Psoas muscle (tissue), 8 donors: ENCODE measurements around the gene KMO. TPM values are rescaled to one million over a fixed set of nuclear protein-coding genes. Genes with fewer than 3 reads are reported as not detected.
A peak's percentile ranks its signal among the peaks of the same experiment; 100 is the strongest.

ENCODE experiments used
- ATAC-seq, 4 donors: fragments of 200-7000 bp; cut with Tn5 transposase; one replicate each; pipeline ENCODE4 v1.9.1; 2020; ENCODE audit warnings: moderate library complexity in 3 of 4, mild to moderate bottlenecking in 2 of 4
- DNase-seq, 2 donors: peaks; one replicate each; pipeline ENCODE4 v3.0.0-alpha.2; 2020
- H3K27ac ChIP-seq: fragments of 200-600 bp; one replicate; pipeline ENCODE4 v1.8.0; 2022
- H3K27me3 ChIP-seq, 3 donors: fragments of 200-600 bp in 1 of 3; one replicate each; pipeline versions ENCODE4 v1.6.1 to v1.8.0; 2013 to 2022; ENCODE audit warnings: low read length in 2 of 3, mild to moderate bottlenecking in 2 of 3, moderate library complexity in 1 of 3; ENCODE audit not compliant: insufficient read depth in 3 of 3
- H3K36me3 ChIP-seq, 2 donors: fragments of 200-600 bp in 1 of 2; one replicate each; pipeline versions ENCODE4 v1.6.1 to v1.8.0; 2013 to 2022; ENCODE audit warnings: low read depth in 1 of 2, mild to moderate bottlenecking in 1 of 2, moderate library complexity in 1 of 2; ENCODE audit not compliant: insufficient read depth in 1 of 2
- H3K4me1 ChIP-seq: fragments of 200-600 bp; one replicate; pipeline ENCODE4 v1.8.0; 2022
- H3K4me3 ChIP-seq: fragments of 200-600 bp; one replicate; pipeline ENCODE4 v1.8.0; 2022; ENCODE audit warnings: mild to moderate bottlenecking
- H3K9me3 ChIP-seq: fragments of 200-600 bp; one replicate; pipeline ENCODE4 v1.8.0; 2022
- CTCF ChIP-seq: fragments of 200-600 bp; IDR thresholded peaks from one replicate; pipeline ENCODE4 v1.8.0; 2022; ENCODE audit warnings: antibody characterized with exemption
- WGBS, 3 donors: extraction: QIAGEN DNeasy Blood & Tissue Kit; methylation state at CpG; one replicate each; pipeline versions ENCODE4 v1.1.6 to v1.1.7; 2013; 5-methylcytosine and 5-hydroxymethylcytosine counted together
- intact Hi-C, 2 donors: fragments of 100-400 bp; cut with DNase I; formaldehyde crosslinking; loops; one replicate each; pipeline versions ENCODE4 v1.11.0 to v1.14.2; 2022
- polyA plus RNA-seq, 3 donors: library from polyadenylated mRNA; stranded (reverse); fragments of 200-250 nt; gene quantifications; one replicate each; pipeline ENCODE4 v1.2.3, GENCODE V29; 2013
- total RNA-seq, 4 donors: library from RNA; stranded (reverse); fragmentation: NEBNext Ultra II Directional in 2 of 4; extraction: Animal tissue kit (Norgen Biotek cat#: 25700) in 2 of 4; gene quantifications; one replicate each; pipeline versions ENCODE4 v1.2.1 to v1.2.4, GENCODE V29; 2021 to 2023
- donor health status: healthy with polysubstance abuse.
- donor health status: DM: no; HTN: no; CAD: no; lungs with moderate emphysema.
- donor health status: Bipolar disorder and iron deficiency.
- donor health status: healthy.
- donor health status: DM: yes; HTN: yes; CAD: no.
- donor health status: DM: no; HTN: no; CAD: no.
- donor health status: DM: no; HTN: no; CAD: no.
- donor health status: DM: yes; HTN: yes; CAD: no.

The KMO gene
- total and polyA plus RNA-seq, 7 donors, result 0.03 to 0.21 (median 0.06) TPM; not detected in 2

DNA sequence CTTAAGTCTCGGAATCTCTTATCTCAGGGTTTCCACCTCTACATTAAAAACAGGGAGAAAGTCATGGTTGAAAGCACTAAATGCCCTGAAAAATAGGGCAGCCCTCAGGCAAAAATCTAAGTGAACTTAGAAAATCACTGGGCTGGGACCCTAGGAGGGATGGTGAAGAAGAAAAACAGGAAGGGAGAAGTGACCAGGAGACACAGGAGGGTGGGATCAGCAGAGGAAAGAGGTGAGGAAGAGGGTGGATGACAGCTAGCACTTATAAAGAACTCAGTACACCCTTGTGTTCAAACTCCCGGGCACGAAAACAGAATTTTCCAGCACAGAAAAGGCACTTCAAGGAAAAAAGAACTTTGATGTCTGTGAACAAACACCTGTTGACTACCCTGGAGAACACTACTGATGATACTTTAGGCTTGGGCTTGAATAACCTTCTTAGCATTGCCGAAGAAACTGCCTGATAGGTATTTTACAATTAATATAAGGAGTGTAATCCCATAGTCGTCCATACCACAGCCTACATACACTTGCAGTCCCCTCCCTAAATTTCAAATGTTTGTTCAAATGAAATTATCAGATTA lies 106.0 kb downstream of the KMO start:
- Histone ChIP-seq H3K27ac (no peak overlapping the region), H3K27me3 (no peaks in the 10 kb centered on the region), H3K4me3 (no peak overlapping the region), H3K36me3 (peaks cover 0 to 6% of the 10 kb centered on the region in 2 donors), H3K4me1 (peaks cover 8% of the 10 kb centered on the region), H3K9me3 (no peaks in the 10 kb centered on the region)
- WGBS, 3 donors, result 79 to 88% (median 86%) methylated on average over 5 of the region's 5 CpGs
- ATAC-seq (no peak), DNase-seq (no peak)
- TF ChIP-seq CTCF, result no peak
- intact Hi-C loops, result no loop called here

- Histone ChIP-seq H3K27ac (no peak overlapping the region), H3K4me1 (peaks cover 8% of the 10 kb centered on the region), H3K4me3 (peak overlapping the region; percentile 85), H3K27me3 (no peaks in the 10 kb centered on the region), H3K9me3 (no peaks in the 10 kb centered on the region), H3K36me3 (peaks cover 0 to 6% of the 10 kb centered on the region in 2 donors)
- intact Hi-C loops, result no loop called here
- TF ChIP-seq CTCF, result no peak
- ATAC-seq (no peak), DNase-seq (no peak)
- WGBS, 3 donors, result 11 to 14% (median 11%) methylated on average over 11 of the region's 11 CpGs
Measured at GRCh38 chr1:241638909-241639622, 106.9 kb downstream of the KMO start.

GRCh38 chr1:241639623-241640148 lies 107.5 kb downstream of the KMO start:
- peak; percentile 4 to 26 (median 20) for ATAC-seq
- peak overlapping the region; percentile 85 for H3K4me3 ChIP-seq
- no peaks in the 10 kb centered on the region for H3K9me3 ChIP-seq
- peak; percentile 25 to 52 for DNase-seq
- 1 to 2% (median 1%) methylated on average over 22 to 42 of the region's 42 CpGs for WGBS, 3 donors
- H3K4me1 ChIP-seq, result peaks cover 8% of the 10 kb centered on the region
- intact Hi-C loops, result loop anchor here (5.0 to 10.0 kb wide), 3 partner anchors 122 to 208 kb away; partner anchors contain the start of genes EXO1 (in 2 of the 2) and FH (in 1 of the 2)
- peaks cover 0 to 6% of the 10 kb centered on the region in 2 donors for H3K36me3 ChIP-seq
- TF ChIP-seq CTCF, result no peak
- H3K27me3 ChIP-seq, result no peaks in the 10 kb centered on the region
- peak overlapping the region; percentile 77 for H3K27ac ChIP-seq

DNA sequence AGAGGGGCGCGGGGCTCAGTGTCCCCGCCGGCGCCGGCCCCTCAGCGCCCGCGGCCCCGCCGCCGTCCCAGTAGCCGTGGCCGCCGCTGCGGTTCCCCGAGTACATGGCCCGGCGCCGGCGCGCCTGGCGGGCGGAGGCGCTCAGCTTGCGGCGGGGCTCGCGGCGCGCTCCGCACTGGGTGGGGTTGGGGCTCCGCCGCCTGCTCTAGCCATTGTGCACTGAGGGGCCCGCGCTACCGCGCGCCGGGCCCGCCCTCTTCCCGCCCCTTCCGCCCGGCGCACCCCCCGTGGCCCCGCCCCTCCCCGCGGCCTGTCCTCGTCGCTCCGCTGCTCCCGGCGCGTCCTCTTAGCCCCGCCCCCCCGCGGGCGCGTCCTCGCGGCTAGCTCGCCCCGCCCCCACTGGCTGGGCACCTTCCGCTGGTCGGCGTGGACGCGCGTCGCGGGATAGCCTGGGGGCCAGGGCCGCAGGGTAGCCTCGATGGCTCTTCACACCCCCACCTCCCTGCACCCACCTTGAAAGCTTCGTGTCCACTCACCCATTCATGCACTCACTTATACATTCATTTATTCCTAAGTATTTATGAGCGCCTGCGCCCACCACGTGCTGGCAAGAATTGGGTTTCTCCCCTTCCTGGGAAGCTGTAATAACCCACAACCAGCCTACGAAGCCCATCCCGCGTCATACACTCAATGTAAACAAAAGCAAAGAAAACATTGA lies 108.1 kb downstream of the KMO start, which contains the start of the genes CHML and OPN3:
TSS of gene CHML (minus strand) at position 221 of the 718 bp plus-strand sequence. CDS start 4,603 bp downstream, outside the sequence.
TSS of gene OPN3 (minus strand) at position 221 of the 718 bp plus-strand sequence. CDS start at position 106, 115 bp downstream.
- peaks cover 8% of the 10 kb centered on the region for H3K4me1 ChIP-seq
- intact Hi-C loops, result loop anchor here (5.0 to 10.0 kb wide), 3 partner anchors 123 to 207 kb away; partner anchors contain the start of genes EXO1 (in 2 of the 2) and FH (in 1 of the 2)
- DNase-seq, result peak; percentile 95 to 96
- peak within 1 kb of the TSS; percentile 85 for H3K4me3 ChIP-seq
- H3K36me3 ChIP-seq, result peaks cover 0 to 3% of the 10 kb centered on the region in 2 donors
- H3K27me3 ChIP-seq, result no peaks in the 10 kb centered on the region
- H3K27ac ChIP-seq, result peak within 1 kb of the TSS; percentile 77
- ATAC-seq, result peak; percentile 99 to 100 (median 99)
- no peaks in the 10 kb centered on the region for H3K9me3 ChIP-seq
- TF ChIP-seq CTCF, result no peak
- WGBS, 3 donors, result 5 to 10% (median 9%) methylated on average over 39 to 81 of the region's 81 CpGs
